Measurements from ENCODE around the gene PPEF1. TPM values are rescaled to one million over a fixed set of nuclear protein-coding genes. Genes with fewer than 3 reads are reported as not detected.

PPEF1 gene
- polyA plus RNA-seq, 1 donor from 2014 or later, result 1.5 TPM

GRCh38 chrX:18757956-18758932, 50.8 kb downstream of the PPEF1 start:
- no peaks in the 10 kb centered on the region for H3K9me2 ChIP-seq (ENCODE audit: insufficient read depth, low read length)
- H3K79me2 ChIP-seq (replicated peaks; ENCODE audit: insufficient read depth, low read length), result no peaks in the 10 kb centered on the region

GRCh38 chrX:18761750-18762149, 54.3 kb downstream of the PPEF1 start:
- Histone ChIP-seq H3K4me3 (ENCODE audit: low read length) (no peak overlapping the region), H2AFZ (ENCODE audit: low read depth, low read length) (no peak overlapping the region), H3K27ac (ENCODE audit: low read length) (no peak overlapping the region), H4K20me1 (ENCODE audit: insufficient read depth) (no peaks in the 10 kb centered on the region), H3K79me2 (replicated peaks; ENCODE audit: insufficient read depth, low read length) (no peaks in the 10 kb centered on the region), H3K9ac (ENCODE audit: low read length) (no peak overlapping the region), H3K27me3 (ENCODE audit: insufficient read depth, low read depth, low read length) (no peaks in the 10 kb centered on the region), H3K36me3 (ENCODE audit: insufficient read depth, low read length) (no peaks in the 10 kb centered on the region), H3K9me3 (ENCODE audit: low read length) (no peaks in the 10 kb centered on the region), H3F3A (ENCODE audit: insufficient read depth, low read length, poor library complexity, severe bottlenecking) (no peaks in the 10 kb centered on the region), H3K4me2 (ENCODE audit: low read length) (no peak overlapping the region), H3K9me2 (ENCODE audit: insufficient read depth, low read length) (no peaks in the 10 kb centered on the region)
- no peak for TF ChIP-seq EZH2 (IDR thresholded peaks at IDR 0.05; ENCODE audit: borderline replicate concordance, insufficient read depth, low read length, poor library complexity, severe bottlenecking)
- no peak for TF ChIP-seq POLR2AphosphoS5 (IDR thresholded peaks at IDR 0.05)
- no peak for TF ChIP-seq TAF1 (IDR thresholded peaks at IDR 0.05; ENCODE audit: low read depth)
- no peak for TF ChIP-seq EP300 (conservative IDR thresholded peaks at IDR 0.05; ENCODE audit: poor library complexity, severe bottlenecking)
- TF ChIP-seq RAD21 (conservative IDR thresholded peaks at IDR 0.05), result no peak
- TF ChIP-seq MXI1 (conservative IDR thresholded peaks at IDR 0.05; ENCODE audit: poor library complexity, severe bottlenecking), result no peak
- TF ChIP-seq, protein P1, sequence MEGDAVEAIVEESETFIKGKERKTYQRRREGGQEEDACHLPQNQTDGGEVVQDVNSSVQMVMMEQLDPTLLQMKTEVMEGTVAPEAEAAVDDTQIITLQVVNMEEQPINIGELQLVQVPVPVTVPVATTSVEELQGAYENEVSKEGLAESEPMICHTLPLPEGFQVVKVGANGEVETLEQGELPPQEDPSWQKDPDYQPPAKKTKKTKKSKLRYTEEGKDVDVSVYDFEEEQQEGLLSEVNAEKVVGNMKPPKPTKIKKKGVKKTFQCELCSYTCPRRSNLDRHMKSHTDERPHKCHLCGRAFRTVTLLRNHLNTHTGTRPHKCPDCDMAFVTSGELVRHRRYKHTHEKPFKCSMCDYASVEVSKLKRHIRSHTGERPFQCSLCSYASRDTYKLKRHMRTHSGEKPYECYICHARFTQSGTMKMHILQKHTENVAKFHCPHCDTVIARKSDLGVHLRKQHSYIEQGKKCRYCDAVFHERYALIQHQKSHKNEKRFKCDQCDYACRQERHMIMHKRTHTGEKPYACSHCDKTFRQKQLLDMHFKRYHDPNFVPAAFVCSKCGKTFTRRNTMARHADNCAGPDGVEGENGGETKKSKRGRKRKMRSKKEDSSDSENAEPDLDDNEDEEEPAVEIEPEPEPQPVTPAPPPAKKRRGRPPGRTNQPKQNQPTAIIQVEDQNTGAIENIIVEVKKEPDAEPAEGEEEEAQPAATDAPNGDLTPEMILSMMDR (IDR thresholded peaks at IDR 0.05; ENCODE audit: poor library complexity, severe bottlenecking), result no peak

More at GRCh38 chrX:18757956-18758932, 50.8 kb downstream of the PPEF1 start:
- Histone ChIP-seq H3F3A (ENCODE audit: insufficient read depth, low read length, poor library complexity, severe bottlenecking) (no peaks in the 10 kb centered on the region), H3K27ac (ENCODE audit: low read length) (no peak overlapping the region), H4K20me1 (ENCODE audit: insufficient read depth) (no peaks in the 10 kb centered on the region), H3K4me2 (ENCODE audit: low read length) (no peak overlapping the region), H3K9ac (ENCODE audit: low read length) (no peak overlapping the region), H3K4me3 (ENCODE audit: low read length) (no peak overlapping the region), H3K27me3 (ENCODE audit: insufficient read depth, low read depth, low read length) (no peaks in the 10 kb centered on the region), H3K9me3 (ENCODE audit: low read length) (no peaks in the 10 kb centered on the region), H3K36me3 (ENCODE audit: insufficient read depth, low read length) (no peaks in the 10 kb centered on the region), H2AFZ (ENCODE audit: low read depth, low read length) (no peak overlapping the region)
- TF ChIP-seq MXI1 (conservative IDR thresholded peaks at IDR 0.05; ENCODE audit: poor library complexity, severe bottlenecking), result no peak
- TF ChIP-seq TAF1 (IDR thresholded peaks at IDR 0.05; ENCODE audit: low read depth), result no peak
- no peak for TF ChIP-seq EP300 (conservative IDR thresholded peaks at IDR 0.05; ENCODE audit: poor library complexity, severe bottlenecking)
- TF ChIP-seq, protein P1 (IDR thresholded peaks at IDR 0.05; ENCODE audit: poor library complexity, severe bottlenecking), result no peak
- no peak for TF ChIP-seq REST (IDR thresholded peaks at IDR 0.05; ENCODE audit: borderline replicate concordance)
- TF ChIP-seq RAD21 (conservative IDR thresholded peaks at IDR 0.05), result no peak
- TF ChIP-seq POLR2AphosphoS5 (IDR thresholded peaks at IDR 0.05), result no peak
- TF ChIP-seq SMC3 (conservative IDR thresholded peaks at IDR 0.05; ENCODE audit: poor library complexity), result no peak
- TF ChIP-seq EZH2 (IDR thresholded peaks at IDR 0.05; ENCODE audit: borderline replicate concordance, insufficient read depth, low read length, poor library complexity, severe bottlenecking), result no peak
